GM18511 (cell line): ENCODE data around the gene TARS3.
"Not testable (repeated sequence)": the region's sequence is repeated elsewhere in the genome, so short reads cannot be mapped to it uniquely, and the experiment has no call there.

Experiments used
- ATAC-seq: cut with Tn5 transposase; IDR thresholded peaks from one replicate; pipeline ENCODE4 v1.9.1; 2021; ENCODE audit warnings: mild to moderate bottlenecking, moderate library complexity; ENCODE audit not compliant: unreplicated experiment

The TARS3 gene

DNA sequence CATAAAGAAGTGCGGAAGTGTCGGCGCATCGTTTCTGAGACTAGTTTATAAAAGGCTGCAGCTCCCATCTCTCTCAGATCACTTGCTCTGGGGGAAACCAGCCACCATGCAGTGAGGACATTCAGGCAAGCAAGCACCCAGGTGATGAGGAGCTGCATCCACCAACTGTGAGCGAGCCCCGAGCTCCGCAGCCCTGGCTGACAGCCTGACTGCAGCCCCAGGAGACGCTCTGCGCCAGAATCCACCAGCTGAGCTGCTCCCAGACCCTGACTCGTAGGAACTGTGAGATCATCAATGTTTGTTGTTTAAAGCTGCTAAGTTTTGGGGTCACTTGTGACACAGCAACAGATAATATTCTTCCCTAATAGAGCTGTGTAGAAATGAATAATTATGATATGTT, 67.1 kb downstream of the TARS3 start:
- no peak for ATAC-seq

DNA sequence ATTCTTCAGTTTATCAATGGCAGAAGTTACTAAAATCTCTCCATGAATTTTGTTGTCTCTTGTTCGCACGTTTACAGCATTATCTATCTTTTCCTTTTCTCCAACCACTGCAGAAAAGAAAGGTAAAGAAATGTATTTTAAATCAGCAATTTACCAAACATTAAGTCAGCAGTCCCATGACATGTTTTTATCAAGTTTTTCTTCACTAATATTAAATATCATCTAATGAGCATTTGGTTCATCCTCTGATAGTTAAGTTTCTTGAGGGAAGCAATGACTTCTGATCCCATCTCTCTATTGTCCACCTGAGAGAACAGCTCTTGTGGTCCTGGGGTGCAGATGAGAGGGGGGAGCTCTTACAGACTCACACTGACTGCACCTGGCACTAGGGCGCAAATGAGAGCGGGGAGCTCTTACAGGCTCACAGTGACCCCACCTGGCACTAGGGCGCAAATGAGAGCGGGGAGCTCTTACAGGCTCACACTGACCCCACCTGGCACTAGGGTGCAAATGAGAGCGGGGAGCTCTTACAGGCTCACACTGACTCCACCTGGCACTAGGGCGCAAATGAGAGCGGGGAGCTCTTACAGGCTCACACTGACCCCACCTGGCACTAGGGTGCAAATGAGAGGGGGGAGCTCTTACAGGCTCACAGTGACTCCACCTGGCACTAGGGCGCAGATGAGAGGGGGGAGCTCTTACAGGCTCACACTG, 69.5 kb downstream of the TARS3 start:
- ATAC-seq = not testable (repeated sequence)

DNA sequence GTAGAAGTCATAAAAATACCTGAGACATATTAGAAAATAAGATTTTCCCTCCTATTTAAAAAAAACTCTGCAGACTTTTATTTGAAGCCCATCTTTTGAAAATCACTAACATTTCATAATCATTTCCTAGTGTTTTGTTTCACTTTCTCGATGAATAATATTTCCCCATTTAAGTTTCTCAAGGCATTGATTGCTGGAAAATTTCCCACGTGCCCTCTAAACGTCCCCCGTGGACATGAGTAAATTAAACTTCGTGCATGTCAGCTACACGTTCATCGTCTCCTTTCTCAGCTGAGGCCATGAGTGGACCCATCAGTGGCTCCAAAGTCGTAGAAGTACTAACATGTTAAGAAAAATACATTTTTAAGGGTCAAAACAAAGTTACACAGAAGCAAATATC, 70.1 kb downstream of the TARS3 start:
- no peak for ATAC-seq

DNA sequence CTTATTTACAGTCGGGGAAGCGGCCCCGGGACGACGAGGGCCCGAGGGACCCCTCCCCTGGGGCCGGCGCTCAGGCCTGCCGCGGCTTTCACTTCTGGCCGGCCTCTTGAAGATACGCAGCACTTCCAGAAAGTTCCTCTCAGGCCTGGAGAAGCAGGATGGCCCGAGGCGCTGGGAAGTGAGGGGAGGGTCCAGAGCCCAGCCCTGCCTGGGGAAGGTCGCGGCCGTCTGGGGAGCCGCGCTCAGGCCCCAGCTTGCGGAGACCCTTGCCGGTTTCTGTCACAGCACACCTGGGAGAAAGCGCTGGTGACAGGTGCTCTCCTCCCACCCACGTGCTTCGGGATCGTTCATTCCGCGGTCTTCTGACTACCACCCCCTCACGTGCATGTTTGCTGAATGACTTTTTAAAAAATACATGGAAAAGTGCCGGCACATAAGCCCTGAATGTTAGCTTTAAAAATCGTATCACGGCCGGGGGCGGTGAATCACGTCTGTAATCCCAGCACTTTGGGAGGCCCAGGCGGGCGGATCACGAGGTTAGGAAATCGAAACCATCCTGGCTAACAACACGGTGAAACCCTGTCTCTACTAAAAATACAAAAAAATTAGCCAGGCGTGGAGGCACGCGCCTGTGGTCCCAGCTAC, 71.4 kb downstream of the TARS3 start:
- no peak for ATAC-seq

DNA sequence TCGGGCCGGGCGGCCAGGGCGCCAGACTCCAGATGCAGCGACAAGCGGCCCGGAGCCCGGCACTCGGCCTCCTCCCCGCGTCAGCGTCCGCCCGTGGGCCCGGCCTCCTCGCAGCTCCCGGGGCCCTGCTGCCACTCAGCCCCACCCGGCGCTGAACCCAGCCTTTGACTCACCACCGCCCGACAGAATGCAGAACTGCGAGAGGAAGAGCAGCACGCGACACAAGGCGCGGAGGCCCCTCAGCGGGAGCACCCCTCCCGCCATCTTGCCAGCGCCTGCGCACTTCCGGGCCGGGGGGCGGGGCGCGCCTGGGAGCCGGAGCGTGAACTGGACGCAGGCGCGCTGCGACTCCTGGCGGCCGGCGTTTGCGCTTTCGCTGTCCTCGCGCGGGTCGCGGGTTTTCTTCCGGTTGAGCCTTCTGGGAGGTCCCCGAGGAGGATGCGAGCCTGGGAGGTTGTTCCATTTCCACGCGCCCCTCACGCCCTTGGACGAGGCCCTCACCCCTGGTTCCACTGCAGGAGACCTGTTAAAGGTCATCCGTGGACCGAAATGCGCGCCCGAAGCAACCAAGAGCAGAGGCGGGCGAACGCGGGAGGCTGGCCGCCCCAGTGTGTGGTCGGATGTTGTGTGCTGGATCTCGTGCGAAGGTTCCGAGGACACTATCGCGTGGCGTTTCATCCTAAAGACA, 72.0 kb downstream of the TARS3 start, which contains the start of gene TM2D3:
Gene TM2D3, minus strand, starts transcription at position 284 of the 688 bp plus-strand sequence. Its CDS starts 20 bp downstream, at position 264.
- peak; percentile 89 for ATAC-seq

DNA sequence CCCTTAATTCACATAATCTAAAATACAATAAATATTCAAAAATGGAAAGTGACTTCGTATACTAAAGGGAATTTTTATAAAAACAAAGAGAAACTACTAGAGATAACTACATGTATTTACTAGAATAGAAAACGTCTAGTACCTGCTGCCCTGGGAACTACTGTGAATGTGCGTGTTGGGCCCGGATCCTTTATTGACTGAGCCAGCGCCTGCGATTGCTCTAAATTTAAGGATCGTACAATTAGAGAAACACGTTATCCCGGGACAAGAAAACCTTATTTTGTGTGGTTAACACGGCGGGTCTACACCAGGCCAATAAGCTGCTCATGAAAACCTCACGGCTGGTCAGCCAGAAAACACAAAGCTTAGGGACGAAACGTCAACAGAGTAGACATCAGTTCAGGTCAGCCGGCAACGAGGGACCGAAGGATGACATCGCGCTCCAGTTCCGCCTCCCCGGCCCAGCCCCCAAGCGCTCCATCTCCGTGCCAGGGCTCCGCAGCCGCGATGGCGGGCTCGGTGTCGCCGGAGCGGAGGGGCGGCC, 72.6 kb downstream of the TARS3 start:
- peak; percentile 54 for ATAC-seq

DNA sequence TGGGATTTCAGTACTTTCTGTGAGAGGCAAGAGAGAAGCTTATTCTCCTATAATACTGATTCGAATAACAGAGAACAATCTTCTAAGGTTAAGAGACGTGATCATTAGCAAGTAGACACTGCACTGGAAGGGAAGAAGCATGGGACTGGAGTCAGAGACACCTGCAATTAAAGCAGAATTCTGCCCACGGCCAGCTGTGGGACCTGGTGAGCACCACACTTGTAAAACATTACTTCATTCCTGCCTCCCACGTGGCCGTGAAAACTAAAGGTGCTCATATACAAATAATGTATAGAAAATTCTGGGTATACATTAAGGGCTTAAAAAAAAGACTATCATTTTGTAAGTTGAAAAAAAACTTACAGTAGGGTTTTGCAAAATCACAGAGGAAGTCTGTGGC, 74.1 kb downstream of the TARS3 start:
- no peak for ATAC-seq

DNA sequence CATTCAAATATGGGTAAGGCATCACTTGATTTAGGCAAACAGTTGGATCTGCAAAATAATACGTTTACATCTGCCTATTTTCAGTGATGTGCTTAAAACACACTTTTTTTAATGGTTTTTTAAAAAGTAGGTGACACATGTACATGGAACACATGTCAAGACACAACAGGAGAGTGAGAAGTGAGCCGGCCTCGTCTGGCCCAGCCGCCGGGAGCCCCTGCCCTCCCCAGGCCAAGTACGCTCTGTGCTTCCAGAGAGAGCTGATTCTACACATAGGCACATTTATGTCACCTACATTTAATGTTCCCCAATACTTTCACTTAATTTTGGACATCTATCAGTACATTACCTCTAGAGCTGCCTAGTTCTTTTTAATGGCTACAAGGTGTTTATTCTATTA, 75.9 kb downstream of the TARS3 start:
- ATAC-seq = no peak

DNA sequence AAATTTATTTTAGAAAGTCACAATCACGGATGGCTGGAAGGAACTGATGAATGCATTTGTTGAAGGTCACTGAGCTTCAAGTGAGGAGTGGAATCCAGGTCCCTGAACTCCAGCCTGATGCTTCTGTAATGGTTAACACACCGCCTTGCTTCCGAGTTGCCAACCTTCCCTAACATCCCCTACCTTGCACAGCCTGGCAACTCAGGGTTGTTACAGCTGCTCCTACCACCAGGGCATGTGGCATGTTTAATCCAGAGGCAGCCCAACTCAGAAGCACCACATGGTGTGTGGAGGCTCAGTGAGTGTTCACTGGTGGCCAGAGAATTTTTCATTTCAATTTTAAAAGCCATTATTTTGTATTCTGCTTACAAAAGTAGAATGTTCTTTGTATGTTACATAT, 77.0 kb downstream of the TARS3 start:
- ATAC-seq = no peak

DNA sequence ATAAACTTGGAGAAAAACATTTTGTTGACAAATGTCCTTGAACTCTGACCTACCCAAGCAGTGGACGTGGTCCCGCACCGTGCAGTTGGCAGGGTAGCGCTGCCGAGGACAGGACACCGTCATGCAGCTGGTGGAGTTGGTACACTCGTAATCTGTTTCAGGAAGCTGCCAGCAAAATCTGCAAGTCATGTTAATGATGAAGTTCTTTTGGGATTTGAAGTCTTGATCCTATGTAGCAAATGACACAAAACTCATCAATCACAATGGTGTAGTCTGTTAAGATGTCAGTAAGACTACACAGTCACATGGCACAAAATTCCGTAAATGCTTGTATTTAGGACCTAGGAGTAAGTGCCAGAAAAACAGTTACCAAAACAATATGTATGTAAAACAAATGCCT, 77.6 kb downstream of the TARS3 start:
- no peak for ATAC-seq

DNA sequence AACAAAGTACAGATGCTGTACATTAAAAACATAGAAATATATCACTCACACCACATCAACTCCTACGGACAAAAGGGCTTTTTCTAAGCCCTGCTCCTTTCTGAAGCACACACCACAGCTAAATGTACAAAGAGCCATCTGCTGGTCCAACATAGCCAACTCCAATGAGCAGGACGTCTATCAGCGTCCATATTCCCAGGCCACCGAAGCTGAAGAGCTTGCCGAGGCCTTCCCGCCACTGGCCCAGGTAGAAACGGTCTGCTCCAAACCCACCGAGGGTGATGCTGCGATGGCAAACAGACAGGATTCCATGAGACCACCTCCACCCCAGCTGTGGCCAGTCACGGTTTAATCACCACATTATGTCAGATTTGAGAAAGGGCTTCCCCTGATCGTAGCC, 81.9 kb downstream of the TARS3 start:
- no peak for ATAC-seq

DNA sequence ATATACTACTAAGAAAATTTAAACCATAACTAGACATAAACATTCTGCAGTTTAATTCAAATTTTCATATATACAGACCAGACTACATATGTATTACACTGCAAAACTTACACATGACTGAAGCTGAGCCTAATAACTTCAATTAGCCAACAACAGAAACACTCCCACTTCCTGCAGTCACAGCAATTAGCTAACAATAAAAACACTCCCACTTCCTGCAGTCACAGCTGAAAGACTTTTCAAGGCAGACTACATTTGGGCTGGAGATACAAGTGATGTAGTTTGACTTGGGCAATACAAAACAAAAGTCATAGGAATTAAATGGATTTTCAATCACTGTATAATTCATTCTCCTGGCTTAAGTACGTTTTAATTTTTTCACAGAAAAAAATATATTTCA, 82.4 kb downstream of the TARS3 start:
- no peak for ATAC-seq

DNA sequence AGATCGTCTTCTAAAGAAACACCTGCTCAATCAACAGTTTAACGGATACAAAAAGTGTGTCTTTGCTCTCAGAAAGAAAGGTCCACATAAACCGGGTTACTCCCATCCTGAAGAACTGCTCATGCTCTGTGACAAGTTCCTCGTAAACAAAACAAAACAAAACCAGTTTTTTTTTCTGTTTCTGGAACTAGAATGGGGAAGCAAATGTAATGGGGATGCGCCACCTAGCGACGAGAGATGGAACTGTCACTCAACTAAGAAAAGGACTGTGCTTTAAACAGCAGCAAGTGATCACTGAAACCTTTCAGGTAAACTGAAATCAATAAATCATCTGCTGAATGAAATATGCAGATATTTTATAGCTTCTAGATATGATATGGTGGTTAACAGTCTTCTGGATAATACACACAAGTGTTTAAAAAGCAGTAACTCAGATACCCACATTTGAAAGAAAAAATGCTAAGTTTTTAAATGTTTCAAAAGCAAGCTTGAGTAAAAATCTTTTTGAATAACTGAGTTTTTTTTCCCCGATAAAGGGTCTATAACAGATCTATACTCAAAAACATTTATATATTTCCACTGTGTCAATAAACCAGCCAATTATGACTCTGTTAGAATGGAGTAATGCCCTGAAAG, 83.0 kb downstream of the TARS3 start:
- no peak for ATAC-seq

DNA sequence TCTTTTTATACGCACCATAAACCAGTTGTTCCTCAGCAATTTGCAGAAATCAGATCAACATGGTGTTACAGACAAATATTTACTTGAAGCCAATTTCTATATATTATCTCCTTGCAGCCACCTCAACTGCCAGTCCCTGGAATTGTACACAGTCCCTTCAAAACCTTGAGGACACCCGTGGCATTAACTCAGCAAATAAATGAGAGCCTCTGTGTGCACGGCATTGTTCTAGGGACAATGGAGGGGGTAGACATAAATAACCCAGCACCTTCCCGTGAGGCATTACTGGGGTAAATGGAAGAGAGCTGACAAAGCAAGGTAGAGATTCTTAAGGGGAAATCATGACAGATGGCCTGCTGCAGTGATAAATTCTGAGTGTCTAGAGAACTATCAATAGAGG, 84.6 kb downstream of the TARS3 start:
- ATAC-seq = no peak

DNA sequence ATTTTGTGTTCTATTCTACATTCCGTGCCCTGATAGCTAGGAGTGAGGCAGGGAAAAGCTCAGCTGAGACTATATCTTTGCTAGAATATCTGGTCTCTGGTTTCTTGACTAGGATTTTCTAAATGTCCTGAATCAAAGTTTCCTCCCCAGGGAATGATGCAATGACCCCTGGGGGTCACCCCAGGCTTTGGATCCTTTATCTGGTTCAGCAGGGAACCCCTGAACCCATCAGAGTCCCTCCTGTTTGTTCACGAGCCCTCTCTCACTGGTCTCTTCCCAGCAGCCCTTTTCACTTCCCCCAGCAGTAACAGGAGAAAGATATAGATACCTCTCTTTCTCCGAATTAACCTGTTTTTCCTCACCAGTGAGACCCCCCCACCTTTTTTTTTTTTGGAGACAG, 86.4 kb downstream of the TARS3 start:
- no peak for ATAC-seq

DNA sequence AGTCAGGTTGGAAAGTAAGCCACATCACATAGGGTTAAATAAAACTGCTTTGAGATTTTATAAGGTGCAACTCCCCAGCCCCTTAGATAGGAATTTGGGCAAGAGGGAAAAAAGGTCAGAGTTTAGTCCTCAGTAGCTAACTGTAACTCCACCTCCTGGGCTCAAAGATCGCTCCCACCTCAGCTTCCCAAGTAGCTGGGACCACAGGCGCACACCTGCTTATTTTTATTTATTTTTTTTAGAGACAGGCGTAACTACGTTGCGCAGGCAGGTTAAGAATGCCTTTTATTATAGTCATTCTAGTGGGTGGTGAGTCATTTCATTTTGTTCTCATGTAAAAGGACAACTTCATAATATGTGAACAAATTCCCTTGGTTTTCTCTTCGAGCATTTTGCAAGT, 86.8 kb downstream of the TARS3 start:
- ATAC-seq = no peak

DNA sequence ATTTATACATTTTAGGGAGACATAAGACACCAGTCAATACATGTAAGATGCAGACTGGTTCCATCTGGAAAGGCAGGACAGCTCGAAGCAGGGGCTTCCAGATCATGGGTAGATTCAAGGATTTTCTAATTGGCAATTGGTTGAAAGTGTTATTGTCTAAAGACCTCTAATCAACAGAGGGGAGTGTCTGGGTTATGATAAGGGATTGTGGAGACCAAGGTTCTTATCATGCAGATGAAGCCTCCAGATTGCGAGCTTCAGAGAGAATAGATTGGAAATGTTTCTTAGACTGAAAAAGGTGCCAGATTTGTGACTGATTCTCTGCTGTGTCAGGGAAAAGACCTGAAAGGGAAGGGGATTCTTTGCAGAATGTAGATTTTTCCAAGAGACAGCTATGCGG, 87.2 kb downstream of the TARS3 start:
- ATAC-seq = no peak

DNA sequence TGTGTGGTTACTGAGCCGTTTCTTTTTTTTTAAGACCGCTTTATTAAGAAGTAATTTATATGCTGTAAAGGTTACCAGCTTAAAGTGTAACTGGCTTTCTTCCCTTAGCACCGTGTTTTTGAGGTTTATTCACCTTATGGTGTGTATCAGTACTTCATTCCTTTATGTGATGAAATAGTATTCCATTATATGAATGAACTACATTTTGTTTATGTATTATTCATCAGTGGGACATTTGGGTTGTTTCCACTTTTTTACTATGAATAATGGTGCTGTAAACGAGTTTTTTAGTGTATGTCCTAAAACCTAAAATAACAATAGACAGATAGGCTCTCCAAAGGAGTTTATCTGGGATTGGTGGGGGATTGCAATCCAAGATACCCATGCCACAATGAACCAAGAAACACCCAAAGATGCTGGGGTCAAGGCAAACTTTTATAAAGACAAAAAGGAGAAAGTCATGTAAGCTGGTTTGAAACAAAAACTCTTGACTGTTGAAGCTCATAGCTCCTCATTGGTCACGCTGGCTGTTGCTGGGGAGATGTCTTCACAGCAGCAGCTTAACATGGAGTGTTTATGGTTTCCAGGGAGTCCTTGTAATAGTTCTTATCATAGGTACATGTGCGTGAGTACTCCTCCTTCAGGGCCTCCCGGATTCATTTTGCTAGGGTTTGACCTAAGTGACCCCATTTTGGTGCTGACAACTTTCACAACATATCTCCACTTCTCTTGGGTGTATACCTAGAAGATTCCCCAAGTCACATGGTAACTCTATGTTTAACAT, 88.1 kb downstream of the TARS3 start:
- ATAC-seq = no peak

DNA sequence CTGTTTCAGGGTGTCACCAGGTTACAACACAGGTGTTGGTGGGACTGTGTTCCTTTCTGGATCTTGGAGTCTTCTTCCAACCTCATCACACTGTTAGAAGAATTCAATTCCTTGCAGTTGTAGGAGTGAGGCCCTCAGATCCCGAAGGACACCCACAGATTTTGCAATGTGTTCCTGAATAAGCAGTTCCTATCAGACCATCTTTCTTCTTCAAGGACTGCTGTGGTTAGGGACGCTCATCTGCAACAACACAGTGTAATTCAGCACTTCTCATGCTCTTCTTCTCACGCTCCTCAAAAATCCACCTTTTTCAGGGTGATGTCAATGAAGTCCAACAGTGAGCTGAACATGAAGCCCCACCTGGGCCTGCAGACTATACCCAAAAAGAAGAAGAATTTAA, 90.9 kb downstream of the TARS3 start:
- no peak for ATAC-seq

DNA sequence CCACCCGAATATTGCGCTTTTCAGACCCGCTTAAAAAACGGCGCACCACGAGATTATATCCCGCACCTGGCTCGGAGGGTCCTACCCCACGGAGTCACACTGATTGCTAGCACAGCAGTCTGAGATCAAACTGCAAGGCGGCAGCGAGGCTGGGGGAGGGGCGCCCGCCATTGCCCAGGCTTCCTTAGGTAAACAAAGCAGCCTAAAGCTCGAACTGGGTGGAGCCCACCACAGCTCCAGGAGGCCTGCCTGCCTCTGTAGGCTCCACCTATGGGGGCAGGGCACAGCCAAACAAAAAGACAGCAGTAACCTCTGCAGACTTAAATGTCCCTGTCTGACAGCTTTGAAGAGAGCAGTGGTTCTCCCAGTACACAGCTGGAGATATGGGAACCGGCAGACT, 97.5 kb downstream of the TARS3 start:
- ATAC-seq = not testable (repeated sequence)

DNA sequence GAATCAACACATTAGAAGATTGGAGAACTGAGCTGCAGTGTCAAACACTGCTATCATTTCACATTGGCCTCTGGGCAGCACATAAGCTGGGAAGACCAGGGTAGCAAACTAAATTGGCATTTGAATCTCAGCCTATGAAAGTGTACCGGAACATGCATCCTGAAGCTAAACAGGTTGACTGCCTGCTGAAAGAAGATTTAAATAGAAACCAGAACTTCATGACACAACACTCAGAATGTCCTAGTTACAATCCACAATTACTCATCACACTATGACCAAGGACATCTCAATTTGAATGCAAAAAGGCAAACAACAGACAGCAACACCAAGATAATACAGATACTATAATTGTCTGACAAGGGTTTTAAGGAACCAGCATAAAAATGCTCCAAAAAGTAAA, 98.3 kb downstream of the TARS3 start:
- ATAC-seq = no peak
